Parathyroid adenoma (tissue), 2 donors: Measurements from ENCODE around the gene CNOT10.

Experiments used
- H2AFZ ChIP-seq: fragments of 300-600 bp; sonication (generic); one replicate; pipeline ENCODE4 v1.7.0; 2017; ENCODE audit warnings: antibody characterized with exemption, mild to moderate bottlenecking
- H3K27ac ChIP-seq: fragments of 300-600 bp; sonication (generic); one replicate; pipeline ENCODE4 v1.7.0; 2017
- H3K27me3 ChIP-seq: fragments of 300-600 bp; sonication (generic); one replicate; pipeline ENCODE4 v1.7.0; 2017; ENCODE audit warnings: low read length; ENCODE audit not compliant: control insufficient read depth, insufficient read depth
- H3K36me3 ChIP-seq: fragments of 300-600 bp; sonication (generic); one replicate; pipeline ENCODE4 v1.7.0; 2017; ENCODE audit warnings: low read length; ENCODE audit not compliant: control insufficient read depth, insufficient read depth
- H3K4me1 ChIP-seq: fragments of 300-600 bp; sonication (generic); one replicate; pipeline ENCODE4 v1.7.0; 2017; ENCODE audit warnings: control low read depth
- H3K4me2 ChIP-seq: fragments of 300-600 bp; sonication (generic); one replicate; pipeline ENCODE4 v1.7.0; 2017; ENCODE audit warnings: low read length
- H3K4me3 ChIP-seq: fragments of 300-600 bp; sonication (generic); one replicate; pipeline ENCODE4 v1.7.0; 2017; ENCODE audit warnings: low read depth, low read length
- H3K79me2 ChIP-seq: fragments of 300-600 bp; sonication (generic); one replicate; pipeline ENCODE4 v1.7.0; 2017; ENCODE audit warnings: control low read depth
- H3K9ac ChIP-seq: fragments of 300-600 bp; sonication (generic); one replicate; pipeline ENCODE4 v1.7.0; 2017; ENCODE audit warnings: mild to moderate bottlenecking
- H3K9me3 ChIP-seq: fragments of 300-600 bp; sonication (generic); one replicate; pipeline ENCODE4 v1.7.0; 2017; ENCODE audit warnings: low read length; ENCODE audit not compliant: control insufficient read depth
- CTCF ChIP-seq: fragments of 300-600 bp; sonication (generic); IDR thresholded peaks from one replicate; pipeline ENCODE4 v1.7.0; 2017; ENCODE audit warnings: antibody characterized with exemption, mild to moderate bottlenecking
- donor health status: primary hyperparathyroidism.

CNOT10 gene

GRCh38 chr3:32816439-32817256 is 131.7 kb downstream of the CNOT10 start:
- Histone ChIP-seq H3K27ac (no peak overlapping the region), H3K9ac (no peak overlapping the region), H3K27me3 (no peaks in the 10 kb centered on the region), H3K4me3 (peak overlapping the region; percentile 46), H2AFZ (peak overlapping the region; percentile 82), H3K4me1 (no peaks in the 10 kb centered on the region), H3K9me3 (no peaks in the 10 kb centered on the region), H3K4me2 (peak overlapping the region; percentile 79), H3K36me3 (no peaks in the 10 kb centered on the region), H3K79me2 (no peaks in the 10 kb centered on the region)
- no peak for TF ChIP-seq CTCF

GRCh38 chr3:32817257-32817557 is 132.2 kb downstream of the CNOT10 start:
- no peak for TF ChIP-seq CTCF
- Histone ChIP-seq H3K4me2 (peak overlapping the region; percentile 79), H3K4me3 (no peak overlapping the region), H2AFZ (no peak overlapping the region), H3K9ac (no peak overlapping the region), H3K79me2 (no peaks in the 10 kb centered on the region), H3K4me1 (no peaks in the 10 kb centered on the region), H3K9me3 (no peaks in the 10 kb centered on the region), H3K27ac (no peak overlapping the region), H3K36me3 (no peaks in the 10 kb centered on the region), H3K27me3 (no peaks in the 10 kb centered on the region)

DNA sequence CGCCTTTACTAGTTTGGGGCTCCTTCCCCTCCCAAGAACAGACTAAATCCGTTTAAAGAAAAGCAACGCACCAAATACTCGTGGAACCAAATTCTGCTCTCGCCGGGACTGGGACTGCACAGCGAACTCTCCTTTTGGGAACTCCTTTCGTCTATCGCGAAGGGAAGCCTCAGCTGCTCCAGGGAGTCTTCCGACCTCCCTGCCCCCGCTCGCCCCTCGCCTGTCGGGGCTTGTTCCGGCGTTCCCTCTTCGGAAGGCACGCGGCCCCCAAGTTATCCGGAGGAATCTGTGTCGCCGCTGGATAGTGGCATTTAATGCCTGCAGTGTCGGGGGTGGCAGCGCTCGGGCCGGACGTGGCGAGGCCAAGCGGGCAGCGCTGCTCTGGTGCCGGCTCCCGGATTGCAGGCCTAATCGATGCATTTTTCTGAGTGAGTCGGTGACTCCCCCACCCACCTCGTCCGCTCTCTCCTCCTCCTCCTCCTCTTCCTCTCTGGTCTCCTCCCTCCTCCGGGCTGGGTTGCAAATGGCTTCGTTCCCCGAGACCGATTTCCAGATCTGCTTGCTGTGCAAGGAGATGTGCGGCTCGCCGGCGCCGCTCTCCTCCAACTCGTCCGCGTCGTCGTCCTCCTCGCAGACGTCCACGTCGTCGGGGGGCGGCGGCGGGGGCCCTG is 132.7 kb downstream of the CNOT10 start, which contains the start of gene TRIM71:
TSS of gene TRIM71 (plus strand) at position 440 of the 671 bp plus-strand sequence. CDS start at position 524, 84 bp downstream.
- Histone ChIP-seq H3K9ac (no peak within 1 kb of the TSS), H3K27me3 (no peaks in the 10 kb centered on the region), H3K36me3 (no peaks in the 10 kb centered on the region), H3K79me2 (no peaks in the 10 kb centered on the region), H3K9me3 (no peaks in the 10 kb centered on the region), H3K27ac (no peak within 1 kb of the TSS), H3K4me1 (no peaks in the 10 kb centered on the region), H3K4me2 (peak within 1 kb of the TSS; percentile 79), H3K4me3 (peak within 1 kb of the TSS; percentile 46), H2AFZ (peak within 1 kb of the TSS; percentile 82)
- no peak for TF ChIP-seq CTCF

DNA sequence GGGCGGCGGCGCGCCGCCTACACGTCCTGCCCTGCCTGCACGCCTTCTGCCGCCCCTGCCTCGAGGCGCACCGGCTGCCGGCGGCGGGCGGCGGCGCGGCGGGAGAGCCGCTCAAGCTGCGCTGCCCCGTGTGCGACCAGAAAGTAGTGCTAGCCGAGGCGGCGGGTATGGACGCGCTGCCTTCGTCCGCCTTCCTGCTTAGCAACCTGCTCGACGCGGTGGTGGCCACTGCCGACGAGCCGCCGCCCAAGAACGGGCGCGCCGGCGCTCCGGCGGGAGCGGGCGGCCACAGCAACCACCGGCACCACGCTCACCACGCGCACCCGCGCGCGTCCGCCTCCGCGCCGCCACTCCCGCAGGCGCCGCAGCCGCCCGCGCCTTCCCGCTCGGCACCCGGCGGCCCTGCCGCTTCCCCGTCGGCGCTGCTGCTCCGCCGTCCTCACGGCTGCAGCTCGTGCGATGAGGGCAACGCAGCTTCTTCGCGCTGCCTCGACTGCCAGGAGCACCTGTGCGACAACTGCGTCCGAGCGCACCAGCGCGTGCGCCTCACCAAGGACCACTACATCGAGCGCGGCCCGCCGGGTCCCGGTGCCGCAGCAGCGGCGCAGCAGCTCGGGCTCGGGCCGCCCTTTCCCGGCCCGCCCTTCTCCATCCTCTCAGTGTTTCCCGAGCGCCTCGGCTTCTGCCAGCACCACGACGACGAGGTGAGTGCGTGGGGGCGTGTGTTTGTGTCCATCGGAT is 133.4 kb downstream of the CNOT10 start:
- no peaks in the 10 kb centered on the region for H3K9me3 ChIP-seq
- H3K27me3 ChIP-seq: no peaks in the 10 kb centered on the region
- no peaks in the 10 kb centered on the region for H3K4me1 ChIP-seq
- no peak for TF ChIP-seq CTCF
- no peak overlapping the region for H3K9ac ChIP-seq
- no peak overlapping the region for H3K27ac ChIP-seq
- no peak overlapping the region for H3K4me3 ChIP-seq
- H2AFZ ChIP-seq: no peak overlapping the region
- H3K36me3 ChIP-seq: no peaks in the 10 kb centered on the region
- H3K4me2 ChIP-seq: peak overlapping the region; percentile 44
- no peaks in the 10 kb centered on the region for H3K79me2 ChIP-seq
